Left cardiac atrium (tissue), 4 donors: ENCODE results near the gene CNN1. TPM values are rescaled to one million over a fixed set of nuclear protein-coding genes. Genes with fewer than 3 reads are reported as not detected.
"Not testable (repeated sequence)": the region's sequence is repeated elsewhere in the genome, so short reads cannot be mapped to it uniquely, and the experiment has no call there.

ENCODE experiments used
- ATAC-seq, 2 donors: fragments of 200-7000 bp; cut with Tn5 transposase; one replicate each; pipeline ENCODE4 v1.9.1; 2020; ENCODE audit warnings: mild to moderate bottlenecking in 2 of 2, moderate library complexity in 2 of 2
- DNase-seq: peaks from one replicate; pipeline ENCODE4 v3.0.0-alpha.2; 2020
- intact Hi-C, 2 donors: fragments of 100-400 bp; cut with DNase I; formaldehyde crosslinking; loops; one replicate each; pipeline versions ENCODE4 v1.14.1 to v1.15.1; 2022 to 2023
- total RNA-seq, 2 donors: library from RNA; stranded (reverse); fragmentation: NEBNext Ultra II Directional; extraction: Animal tissue kit (Norgen Biotek cat#: 25700); gene quantifications; one replicate each; pipeline ENCODE4 v1.2.1, GENCODE V29; 2021
- donor health status: DM: no; HTN: yes; CAD: no.
- donor health status: DM: no; HTN: yes; CAD: no; lungs with severe emphysema.
- donor health status: DM: yes; HTN: yes; CAD: no.
- donor health status: Dilated cardiomyopathy.

The CNN1 gene
- total RNA-seq, 2 donors from 2014 or later: 159 to 208 TPM

DNA sequence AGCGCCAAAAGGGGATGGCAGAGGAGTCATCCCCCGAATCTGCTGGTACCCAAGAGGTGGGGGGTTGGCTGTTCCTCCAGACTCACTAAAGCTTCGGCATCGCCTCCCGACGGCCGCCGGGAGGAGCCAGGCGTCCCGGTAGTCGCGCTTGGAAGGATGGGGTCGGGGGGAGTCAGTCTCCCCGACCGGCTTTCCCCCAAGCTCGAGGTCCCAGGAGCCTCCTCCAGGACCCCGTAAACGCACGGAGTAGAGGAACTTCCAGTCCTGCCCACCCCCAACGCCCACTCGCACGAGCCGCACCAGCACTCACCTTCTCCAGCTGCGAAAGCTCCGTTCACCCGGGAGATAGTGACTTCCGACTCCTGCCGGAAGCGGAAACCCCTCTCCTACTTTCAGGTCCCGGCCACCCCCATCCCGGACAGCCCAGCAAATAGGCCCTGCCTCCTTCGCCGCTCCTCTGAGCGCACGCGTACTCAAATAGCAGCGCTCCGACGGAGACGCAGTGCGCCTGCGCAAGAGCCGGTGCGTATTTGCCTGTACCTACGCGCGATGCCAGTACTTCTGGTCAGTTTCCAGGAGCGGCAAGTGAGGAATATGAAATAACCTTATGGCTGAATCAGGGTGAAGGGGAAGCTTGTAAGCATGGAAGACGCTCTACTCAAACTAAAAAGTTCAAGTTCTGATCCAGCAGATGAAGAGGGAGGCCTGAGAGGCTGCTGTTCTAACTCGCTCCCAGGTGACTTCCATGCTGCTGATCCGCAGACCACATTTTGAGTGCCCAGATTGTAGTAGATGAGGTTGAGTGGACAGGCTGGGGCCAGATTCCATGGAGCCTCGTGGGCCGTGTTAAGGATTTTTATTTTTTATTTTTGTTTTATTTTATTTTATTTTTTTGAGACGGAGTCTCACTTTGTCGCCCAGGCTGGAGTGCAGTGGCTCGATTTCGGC lies 20.5 kb downstream of the CNN1 start, which contains the start of gene ELOF1:
TSS of gene ELOF1 (minus strand) at position 350 of the 948 bp plus-strand sequence. CDS start 4,883 bp downstream, outside the sequence.
- ATAC-seq (peak; percentile 99), DNase-seq (peak; percentile 98)
- intact Hi-C loops: no loop called here

DNA sequence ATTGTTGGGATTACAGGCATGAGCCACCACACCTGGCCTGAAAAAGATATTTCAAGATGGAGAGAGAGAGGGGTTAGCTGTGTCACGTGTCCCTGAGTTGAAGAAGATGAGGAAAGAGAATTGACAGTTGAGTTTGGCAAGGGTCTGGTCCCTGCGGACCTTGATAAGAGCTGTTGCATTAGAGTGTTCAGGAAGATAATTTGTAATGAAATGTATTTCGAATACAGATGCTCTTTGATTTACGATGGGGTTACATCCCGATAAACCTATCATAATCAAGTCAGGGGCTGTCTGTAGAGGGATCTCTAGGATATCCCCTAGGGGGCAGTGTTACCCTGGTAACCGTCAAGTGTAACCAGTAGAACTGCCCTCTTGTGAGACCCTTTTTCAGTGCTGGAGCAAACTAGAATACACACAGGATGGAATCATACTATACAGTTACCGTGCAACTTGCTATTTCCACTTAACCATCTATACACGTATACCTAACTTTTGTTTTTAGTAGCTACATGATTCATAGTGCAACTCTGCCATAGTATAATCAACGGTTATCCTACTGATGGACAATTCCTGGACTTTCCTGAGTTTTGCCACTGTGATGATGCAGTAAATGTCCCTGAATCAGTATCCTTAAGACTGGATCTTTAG lies 21.9 kb downstream of the CNN1 start:
- intact Hi-C loops: no loop called here
- DNase-seq: no peak
- peak; percentile 45 to 47 for ATAC-seq

DNA sequence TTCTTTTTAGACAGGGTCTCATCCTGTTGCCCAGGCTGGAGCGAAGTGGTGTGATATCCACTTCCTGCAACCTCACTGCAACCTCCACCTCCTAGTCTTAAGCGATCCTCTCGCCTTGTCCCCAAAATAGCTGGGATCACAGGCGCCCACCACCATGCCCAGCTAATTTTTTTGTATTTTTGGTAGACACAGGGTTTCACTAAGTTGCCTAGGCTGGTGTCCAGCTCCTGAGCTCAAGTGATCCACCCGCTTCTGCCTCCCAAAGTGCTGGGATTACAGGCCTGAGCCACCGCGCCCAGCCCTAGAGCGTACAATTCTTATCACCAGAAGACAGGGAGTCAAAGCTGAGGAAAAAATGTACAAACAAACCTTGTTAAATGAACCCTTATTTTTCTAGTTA lies 24.9 kb downstream of the CNN1 start:
- intact Hi-C loops: no loop called here

DNA sequence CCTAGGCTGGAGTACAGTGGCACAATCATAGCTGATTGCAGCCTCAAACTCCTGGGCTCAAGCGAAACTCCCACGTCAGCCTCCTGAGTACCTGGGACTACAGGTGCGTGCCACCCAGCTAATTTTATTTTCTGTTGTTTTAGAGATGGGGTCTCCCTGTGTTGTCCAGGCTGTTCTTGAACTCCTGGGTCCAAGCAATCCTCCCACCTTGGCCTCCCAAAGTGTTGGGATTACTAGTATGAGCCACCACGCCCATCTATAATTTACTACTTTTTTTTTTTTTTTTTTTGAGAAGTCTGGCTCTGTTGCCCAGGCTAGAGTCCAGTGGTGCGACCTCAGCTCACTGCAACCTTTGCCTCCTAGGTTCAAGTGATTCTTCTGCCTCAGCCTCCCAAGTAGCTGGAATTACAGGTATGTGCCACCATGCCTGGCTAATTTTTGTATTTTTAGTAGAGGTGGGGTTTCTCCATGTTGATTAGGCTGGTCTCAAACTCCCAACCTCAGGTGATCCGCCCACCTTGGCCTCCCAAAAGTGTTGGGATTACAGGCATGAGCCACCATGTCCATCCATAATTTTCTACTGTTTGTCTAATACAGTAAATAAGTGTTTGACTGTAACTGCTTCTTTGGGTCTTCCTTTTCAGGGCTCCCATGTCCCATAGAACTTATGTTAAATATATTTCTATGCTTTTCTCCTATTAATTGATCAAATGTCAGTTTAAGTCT lies 25.6 kb downstream of the CNN1 start:
- DNase-seq, intact Hi-C loops, ATAC-seq: not testable (repeated sequence)

More for the DNA sequence above, 24.9 kb downstream of the CNN1 start:
- ATAC-seq (no peak), DNase-seq (no peak)

DNA sequence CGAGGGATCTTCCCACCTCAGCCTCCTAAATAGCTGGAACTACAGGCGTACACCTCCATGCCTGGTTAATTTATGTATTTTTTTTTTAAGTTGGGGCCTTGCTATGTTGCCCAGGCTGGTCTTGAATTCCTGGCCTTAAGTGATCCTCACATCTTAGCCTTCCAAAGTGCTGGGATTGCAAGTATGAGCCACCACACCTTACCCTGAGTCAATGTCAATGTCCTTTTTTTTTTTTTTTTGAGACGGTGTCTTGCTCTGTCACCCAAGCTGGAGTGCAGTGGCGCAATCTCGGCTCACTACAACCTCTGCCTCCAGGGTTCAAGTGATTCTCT lies 27.0 kb downstream of the CNN1 start:
- intact Hi-C loops, DNase-seq, ATAC-seq: not testable (repeated sequence)

DNA sequence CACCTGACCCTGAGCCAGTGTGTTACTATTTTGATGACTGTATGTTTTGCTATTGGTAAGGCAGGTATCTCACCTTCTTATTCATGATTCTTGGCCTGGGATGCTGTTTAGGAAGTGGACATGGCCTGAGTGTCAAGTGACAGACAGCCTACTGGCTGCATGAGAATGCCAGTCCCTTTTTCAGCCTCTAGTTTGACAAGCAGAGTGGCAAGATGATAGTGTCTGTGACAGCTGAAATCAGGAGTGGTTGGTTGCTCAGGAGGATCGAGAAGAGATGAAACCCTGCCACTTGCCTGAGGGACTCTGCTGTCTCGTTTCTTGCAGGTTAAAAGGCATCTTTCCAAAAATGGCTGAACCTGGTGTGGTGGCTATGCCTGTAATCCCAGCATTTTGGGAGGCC lies 27.5 kb downstream of the CNN1 start:
- no peak for DNase-seq
- intact Hi-C loops: no loop called here
- ATAC-seq: no peak

DNA sequence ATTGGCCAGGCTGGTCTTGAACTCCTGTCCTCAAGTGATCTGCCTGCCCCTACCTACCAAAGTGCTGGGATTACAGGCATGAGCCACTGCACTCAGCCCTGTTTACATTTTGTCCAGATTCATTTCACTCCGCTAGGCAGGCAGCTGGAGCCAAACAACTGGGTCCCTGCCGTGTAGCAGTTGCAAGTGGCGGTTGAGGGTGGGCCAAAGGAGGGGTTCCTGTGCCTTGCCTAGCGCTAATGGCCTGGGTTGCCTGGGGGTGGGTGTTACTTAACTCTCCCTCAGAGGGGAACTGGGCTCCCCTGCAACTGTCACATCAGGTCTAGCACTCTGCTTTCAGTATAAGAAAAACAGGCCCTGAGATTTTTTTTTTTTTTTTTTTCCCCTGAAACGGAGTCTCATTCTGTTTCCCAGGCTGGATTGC lies 31.4 kb downstream of the CNN1 start:
- DNase-seq (no peak), ATAC-seq (no peak)
- intact Hi-C loops: no loop called here

DNA sequence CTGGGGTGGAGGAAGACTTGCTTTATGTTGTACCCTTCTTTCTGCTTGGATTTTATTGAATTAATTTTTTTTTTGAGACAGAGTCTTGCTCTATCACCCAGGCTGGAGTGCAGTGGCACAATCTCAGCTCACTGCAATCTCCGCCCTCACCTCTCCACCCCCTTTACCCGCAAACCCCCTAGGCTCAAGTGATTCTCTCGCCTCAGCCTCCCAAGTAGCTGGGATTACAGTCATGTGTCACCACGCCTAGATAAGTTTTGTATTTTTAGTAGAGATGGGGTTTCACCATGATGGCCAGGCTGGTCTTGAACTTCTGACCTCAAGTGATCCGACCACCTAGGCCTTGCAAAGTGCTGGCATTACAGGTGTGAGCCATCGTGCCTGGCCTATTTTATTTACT lies 34.7 kb downstream of the CNN1 start:
- intact Hi-C loops, ATAC-seq: not testable (repeated sequence)

DNA sequence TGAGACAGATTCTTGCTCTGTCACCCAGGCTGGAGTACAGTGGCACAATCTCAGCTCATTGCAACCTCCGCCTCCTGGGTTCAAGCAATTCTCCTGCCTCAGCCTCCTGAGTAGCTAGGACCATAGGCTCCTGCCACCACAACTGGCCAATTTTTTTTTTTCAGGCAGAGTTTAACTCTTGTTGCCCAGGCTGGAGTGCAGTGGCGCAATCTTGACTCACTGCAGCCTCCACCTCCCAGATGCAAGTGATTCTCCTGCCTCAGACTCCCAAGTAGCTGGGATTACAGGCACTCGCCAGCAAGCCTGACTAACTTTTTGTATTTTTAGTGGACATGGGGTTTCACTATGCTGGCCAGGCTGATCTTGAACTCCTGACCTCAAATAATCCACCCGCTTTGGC lies 35.1 kb downstream of the CNN1 start:
- ATAC-seq, DNase-seq, intact Hi-C loops: not testable (repeated sequence)

More for the DNA sequence above, 34.7 kb downstream of the CNN1 start:
- DNase-seq: not testable (repeated sequence)

DNA sequence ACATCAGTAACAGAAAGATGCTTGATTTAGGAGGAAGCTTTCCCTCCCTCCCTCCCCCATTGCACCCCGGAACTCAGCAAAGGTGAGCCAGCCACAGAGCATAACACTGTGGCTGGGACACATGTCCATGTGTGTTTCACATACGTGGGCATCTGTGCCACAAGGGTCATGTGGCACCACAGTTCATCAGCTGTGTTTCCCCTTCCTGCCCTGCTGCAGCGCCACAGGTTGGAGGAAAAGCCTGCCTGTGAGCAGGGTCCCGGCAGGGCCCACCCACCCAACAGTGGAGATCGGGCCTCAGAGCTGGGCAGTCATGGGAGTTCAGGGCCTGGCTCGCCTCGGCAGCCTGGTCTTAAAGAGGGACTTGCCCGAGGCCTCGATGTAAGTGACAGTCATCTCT lies 36.0 kb downstream of the CNN1 start:
- DNase-seq (no peak), ATAC-seq (no peak)
- intact Hi-C loops: no loop called here

DNA sequence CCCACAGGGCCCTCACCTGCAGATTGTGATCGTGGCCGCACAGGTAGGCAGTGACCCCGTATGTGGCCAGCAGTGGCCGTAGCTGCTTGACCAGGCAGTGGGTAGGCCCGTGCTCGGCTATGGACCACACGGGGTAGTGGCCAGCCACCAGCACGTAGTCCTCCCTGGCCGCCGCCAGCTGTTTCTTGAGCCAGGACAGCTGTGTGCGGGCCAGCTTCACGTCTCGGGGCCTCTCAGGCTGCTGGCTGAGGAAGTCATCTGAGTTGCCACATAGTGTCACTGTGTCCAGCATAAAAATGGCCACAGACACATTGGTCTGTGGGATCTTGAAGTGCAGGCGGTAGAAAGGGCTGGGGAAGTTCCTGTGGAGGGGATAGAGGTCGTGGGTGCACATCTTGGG lies 37.6 kb downstream of the CNN1 start:
- intact Hi-C loops: no loop called here
- DNase-seq: no peak
- ATAC-seq: peak in 1 of 2 donors; percentile 41

DNA sequence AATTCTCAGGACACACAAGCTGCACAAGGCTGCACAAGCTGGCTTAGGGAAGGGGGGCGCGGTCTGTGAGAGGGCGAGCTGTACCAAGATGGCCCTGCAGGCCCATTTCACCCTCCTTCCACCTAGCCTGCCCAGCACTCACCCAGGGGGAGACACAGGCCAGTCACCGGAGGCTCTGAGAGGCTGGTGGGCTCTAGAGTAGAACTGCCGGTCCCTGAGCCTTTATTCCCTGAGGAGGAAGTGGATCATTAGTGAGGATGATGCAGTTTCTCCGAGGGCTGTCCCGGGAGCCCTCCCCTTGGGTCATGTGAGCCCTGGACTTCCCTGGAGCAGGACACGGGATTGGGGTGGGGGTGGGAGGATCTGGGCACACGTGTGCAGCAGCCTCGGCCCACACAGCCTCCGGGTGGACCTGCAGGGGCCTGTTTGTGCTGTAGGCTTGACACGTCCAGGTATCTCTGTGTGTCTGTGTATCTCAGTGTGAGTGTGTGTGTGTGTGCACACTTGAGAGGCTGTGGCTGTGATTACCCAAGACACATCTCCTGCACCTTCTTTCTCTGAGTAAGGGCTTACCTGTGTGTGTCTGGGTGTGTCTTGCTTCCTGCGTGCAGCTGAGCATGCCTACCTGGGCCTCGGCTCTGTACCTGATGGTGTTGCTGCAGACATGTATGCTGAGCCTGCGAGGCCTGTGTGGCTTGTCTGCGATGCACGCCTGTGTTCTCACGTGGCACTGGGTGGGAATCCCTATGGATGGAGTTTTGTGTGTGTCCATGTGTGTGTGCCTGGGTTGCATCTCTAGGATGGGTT lies 39.0 kb downstream of the CNN1 start, which contains the start of gene ACP5:
TSS of gene ACP5 (minus strand) at position 195 of the 807 bp plus-strand sequence. CDS start 328 bp downstream, outside the sequence.
- intact Hi-C loops: no loop called here
- DNase-seq (no peak), ATAC-seq (peak in 1 of 2 donors; percentile 32)

DNA sequence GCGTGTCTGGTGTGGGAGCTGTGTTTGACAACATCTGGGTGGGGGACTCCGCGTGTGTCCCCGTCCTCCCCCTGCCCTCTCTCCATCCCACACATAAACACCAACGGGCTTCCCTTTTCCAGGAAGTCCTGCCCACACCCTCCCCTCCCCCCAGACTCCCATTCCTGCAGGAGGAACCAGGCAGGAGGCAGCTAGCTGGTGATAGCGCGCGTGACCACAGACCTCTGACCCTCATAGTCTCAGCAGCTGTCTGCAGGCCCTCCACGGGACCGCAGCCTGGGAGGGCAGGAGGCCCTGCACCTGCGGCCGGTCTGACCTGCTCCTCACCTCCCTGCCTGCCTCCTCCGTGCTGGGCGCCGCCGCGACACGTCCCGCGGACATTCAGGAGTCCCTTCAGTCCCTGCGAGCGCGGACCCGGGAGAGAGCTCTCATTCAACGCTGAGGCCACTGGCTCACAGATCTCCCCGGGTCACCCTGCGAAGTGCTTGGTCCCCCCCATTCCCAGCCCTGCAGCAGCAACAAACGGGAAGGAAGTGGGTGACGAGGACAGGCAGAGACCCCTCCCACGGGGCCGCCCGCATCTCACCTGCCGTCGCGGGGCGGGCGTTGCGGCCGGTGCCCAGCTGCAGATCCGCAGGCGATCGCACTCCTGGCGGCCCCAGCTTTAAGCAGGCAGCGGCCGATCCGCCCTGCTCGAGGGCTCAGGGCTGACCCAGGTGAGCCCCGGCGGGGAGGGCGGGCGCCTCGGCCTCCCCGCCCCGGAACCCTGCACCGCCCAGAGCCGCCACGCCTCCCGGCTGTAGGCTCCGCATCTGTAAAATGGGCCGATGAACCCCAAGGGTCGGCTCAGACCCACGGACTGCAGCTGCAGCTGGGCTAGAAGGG lies 39.8 kb downstream of the CNN1 start:
- DNase-seq (peak; percentile 59), ATAC-seq (peak; percentile 62 to 66)
- intact Hi-C loops: no loop called here

DNA sequence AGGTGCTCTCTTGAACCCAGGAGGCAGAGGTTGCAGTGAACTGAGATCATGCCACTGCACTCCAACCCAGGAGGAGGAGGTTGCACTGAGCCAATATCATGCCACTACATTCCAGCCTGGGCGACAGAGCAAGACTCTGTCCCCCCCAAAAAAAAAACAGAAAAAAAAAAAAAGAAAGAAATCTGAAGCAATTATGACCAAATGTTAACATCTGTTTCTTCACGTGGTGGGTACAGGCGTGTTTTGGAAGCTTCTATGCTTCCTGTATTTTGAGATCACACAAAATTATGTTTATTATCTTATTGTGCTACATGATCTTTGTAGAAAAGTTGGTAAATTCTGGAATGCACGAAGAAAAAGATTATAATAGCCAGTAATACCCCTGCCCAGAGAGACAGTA lies 41.5 kb downstream of the CNN1 start:
- ATAC-seq (no peak), DNase-seq (no peak)
- intact Hi-C loops: no loop called here

DNA sequence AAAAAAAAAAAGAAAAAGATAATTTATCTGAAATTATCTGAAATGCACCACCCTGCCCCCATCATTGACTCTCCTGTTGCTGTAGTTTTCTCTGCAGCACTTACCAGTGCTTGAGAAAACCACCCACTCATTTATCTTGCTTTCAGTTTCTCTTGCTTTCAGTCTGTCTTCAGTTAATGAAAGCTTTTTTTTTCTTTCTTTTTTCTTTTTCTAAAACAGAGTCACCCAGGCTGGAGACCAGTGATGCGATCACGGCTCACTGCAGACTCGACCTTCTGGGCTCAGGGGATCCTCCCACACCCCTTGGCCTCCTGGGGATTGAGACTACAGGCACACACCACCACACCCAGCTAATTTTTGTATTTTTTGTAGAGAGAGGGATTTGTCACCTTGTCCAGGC lies 43.1 kb downstream of the CNN1 start:
- intact Hi-C loops: no loop called here
- DNase-seq: no peak
- no peak for ATAC-seq

DNA sequence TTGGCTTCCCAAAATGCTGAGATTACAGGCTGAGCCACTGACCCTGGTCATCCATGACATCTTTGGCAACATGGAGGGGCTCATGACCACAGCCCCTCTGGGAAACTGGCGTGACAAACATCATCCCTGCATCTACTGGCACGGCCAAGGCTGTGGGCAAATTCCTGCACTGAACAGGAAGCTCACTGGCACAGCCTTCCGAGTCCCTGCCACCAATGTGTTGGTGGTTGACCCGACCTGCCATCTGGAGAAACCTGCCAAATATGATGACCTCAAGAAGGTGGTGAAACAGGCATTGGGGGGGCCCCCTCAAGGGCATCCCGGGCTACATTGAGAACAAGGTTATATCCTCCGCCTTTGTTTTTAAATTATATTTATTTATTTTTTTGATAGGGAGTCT lies 47.7 kb downstream of the CNN1 start:
- no peak for DNase-seq
- intact Hi-C loops: no loop called here
- ATAC-seq: no peak

DNA sequence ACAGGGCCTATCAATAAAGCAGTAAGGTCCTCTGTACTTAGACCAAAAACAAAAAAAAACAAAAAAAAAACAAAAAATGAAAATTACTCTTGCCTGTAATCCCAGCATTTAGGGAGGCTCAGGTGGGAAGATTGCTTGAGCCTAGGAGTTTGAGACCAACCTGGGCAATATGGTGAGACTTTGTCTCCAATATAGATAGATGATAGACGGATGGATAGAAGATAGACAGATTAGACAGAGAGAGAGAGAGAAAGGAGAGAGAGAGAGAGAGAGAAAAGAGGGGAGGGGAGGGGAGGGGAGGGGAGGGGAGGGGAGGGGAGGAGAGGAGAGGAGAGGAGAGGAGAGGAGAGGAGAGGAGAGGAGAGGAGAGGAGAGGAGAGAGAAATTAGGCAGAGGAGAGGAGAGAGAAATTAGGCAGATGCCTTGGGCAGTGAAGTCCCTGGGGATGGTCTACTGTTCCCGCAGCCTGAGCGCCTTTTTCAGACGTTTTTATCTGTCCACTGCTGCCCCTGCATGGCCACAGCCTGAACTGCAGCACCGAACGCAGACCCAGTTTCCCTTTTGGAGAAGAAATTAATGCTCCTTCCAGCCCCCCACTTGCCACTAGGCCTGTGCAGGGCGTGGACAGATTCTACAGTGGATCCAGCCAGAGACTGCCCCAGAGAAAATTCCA lies 48.8 kb downstream of the CNN1 start:
- DNase-seq: peak; percentile 79
- intact Hi-C loops: loop anchor here in 1 of 2 donors (1.0 kb wide), 1 partner anchor 91 kb away; no protein-coding TSS in a partner anchor
- ATAC-seq: peak; percentile 88 to 89
